ENCODE data around the gene JARID2.

Gene JARID2

GRCh38 chr6:15524861-15525401 lies 279.1 kb downstream of the JARID2 start:
- Histone ChIP-seq H2AFZ (ENCODE audit: low read length) (no peak overlapping the region), H2AK5ac (ENCODE audit: low read depth, low read length) (no peak overlapping the region), H2BK15ac (ENCODE audit: low read length) (no peak overlapping the region), H3K9ac (ENCODE audit: low read depth, low read length, poor library complexity) (no peak overlapping the region), H3K79me1 (ENCODE audit: low read depth, low read length) (no peaks in the 10 kb centered on the region), H3K27ac (replicated peaks; ENCODE audit: low read length) (no peak overlapping the region), H3K9me3 (replicated peaks in 1 of 2; ENCODE audit: control insufficient read depth in 2 of 2, insufficient read depth in 1 of 2, low read depth in 1 of 2, low read length in 2 of 2) (peaks cover 19 to 35% of the 10 kb centered on the region in 2 donors), H3K14ac (ENCODE audit: low read length) (no peak overlapping the region), H3K23ac (ENCODE audit: low read depth, low read length, poor library complexity) (no peak overlapping the region), H3K4ac (ENCODE audit: low read length) (no peak overlapping the region), H3K36me3 (replicated peaks in 1 of 2; ENCODE audit: control insufficient read depth in 2 of 2, insufficient read depth in 2 of 2, low read length in 2 of 2) (peaks cover 29 to 61% of the 10 kb centered on the region in 2 donors), H3K27me3 (ENCODE audit: control insufficient read depth in 3 of 3, insufficient read depth in 3 of 3, low read depth in 1 of 3, low read length in 3 of 3) (no peaks in the 10 kb centered on the region), H4K8ac (ENCODE audit: low read depth, low read length) (no peak overlapping the region), H3K4me2 (ENCODE audit: insufficient read depth, low read length, poor library complexity, severe bottlenecking) (no peak overlapping the region), H4K91ac (ENCODE audit: low read depth, low read length, poor library complexity) (no peak overlapping the region), H2BK12ac (ENCODE audit: low read length) (no peak overlapping the region), H3K4me1 (ENCODE audit: control insufficient read depth in 2 of 2, insufficient read depth in 1 of 2, low read depth in 1 of 2, low read length in 2 of 2) (no peaks in the 10 kb centered on the region), H3K4me3 (ENCODE audit: low read length in 2 of 2) (no peak overlapping the region), H2BK120ac (ENCODE audit: low read depth, low read length) (no peak overlapping the region), H3K18ac (ENCODE audit: low read length) (no peak overlapping the region), H2BK5ac (ENCODE audit: low read length) (no peak overlapping the region)
- no peak for DNase-seq (ENCODE audit: low spot score)
- WGBS, 2 donors (ENCODE audit: extremely low coverage in 2 of 2, insufficient read length in 2 of 2, insufficient replicate concordance in 1 of 2) = no CpG with 5 or more reads among the region's 14 CpGs

- no peak overlapping the region for H4K91ac ChIP-seq (ENCODE audit: low read depth, low read length, poor library complexity)
- no peak overlapping the region for H3K4me3 ChIP-seq (ENCODE audit: low read length in 2 of 2)
- no peak overlapping the region for H3K4me2 ChIP-seq (ENCODE audit: insufficient read depth, low read length, poor library complexity, severe bottlenecking)
- no peak overlapping the region for H3K23ac ChIP-seq (ENCODE audit: low read depth, low read length, poor library complexity)
- peaks cover 26 to 48% of the 10 kb centered on the region in 2 donors for H3K36me3 ChIP-seq (replicated peaks in 1 of 2; ENCODE audit: control insufficient read depth in 2 of 2, insufficient read depth in 2 of 2, low read length in 2 of 2)
- no peak for DNase-seq (ENCODE audit: low spot score)
- H2BK15ac ChIP-seq (ENCODE audit: low read length) = no peak overlapping the region
- no peak overlapping the region for H3K18ac ChIP-seq (ENCODE audit: low read length)
- no peaks in the 10 kb centered on the region for H3K79me1 ChIP-seq (ENCODE audit: low read depth, low read length)
- no peak overlapping the region for H2AFZ ChIP-seq (ENCODE audit: low read length)
- H3K27me3 ChIP-seq (ENCODE audit: control insufficient read depth in 3 of 3, insufficient read depth in 3 of 3, low read depth in 1 of 3, low read length in 3 of 3) = no peaks in the 10 kb centered on the region
- H2AK5ac ChIP-seq (ENCODE audit: low read depth, low read length) = no peak overlapping the region
- H2BK120ac ChIP-seq (ENCODE audit: low read depth, low read length) = no peak overlapping the region
- no peak overlapping the region for H4K8ac ChIP-seq (ENCODE audit: low read depth, low read length)
- no peak overlapping the region for H3K27ac ChIP-seq (replicated peaks; ENCODE audit: low read length)
- no peak overlapping the region for H3K4ac ChIP-seq (ENCODE audit: low read length)
- no peaks in the 10 kb centered on the region for H3K4me1 ChIP-seq (ENCODE audit: control insufficient read depth in 2 of 2, insufficient read depth in 1 of 2, low read depth in 1 of 2, low read length in 2 of 2)
- no peak overlapping the region for H2BK5ac ChIP-seq (ENCODE audit: low read length)
- WGBS, 2 donors (ENCODE audit: extremely low coverage in 2 of 2, insufficient read length in 2 of 2, insufficient replicate concordance in 1 of 2) = no CpG with 5 or more reads among the region's 13 CpGs
- no peak overlapping the region for H3K14ac ChIP-seq (ENCODE audit: low read length)
- H3K9me3 ChIP-seq (replicated peaks in 1 of 2; ENCODE audit: control insufficient read depth in 2 of 2, insufficient read depth in 1 of 2, low read depth in 1 of 2, low read length in 2 of 2) = peaks cover 19 to 35% of the 10 kb centered on the region in 2 donors
- no peak overlapping the region for H3K9ac ChIP-seq (ENCODE audit: low read depth, low read length, poor library complexity)
- H2BK12ac ChIP-seq (ENCODE audit: low read length) = no peak overlapping the region
Measured at GRCh38 chr6:15526212-15526701, 280.4 kb downstream of the JARID2 start.

GRCh38 chr6:15527838-15528617 lies 282.2 kb downstream of the JARID2 start:
- no peak overlapping the region for H2AFZ ChIP-seq (ENCODE audit: low read length)
- no peak overlapping the region for H3K23ac ChIP-seq (ENCODE audit: low read depth, low read length, poor library complexity)
- H3K14ac ChIP-seq (ENCODE audit: low read length) = no peak overlapping the region
- H3K4me2 ChIP-seq (ENCODE audit: insufficient read depth, low read length, poor library complexity, severe bottlenecking) = no peak overlapping the region
- H3K4me3 ChIP-seq (ENCODE audit: low read length in 2 of 2) = no peak overlapping the region
- H3K27me3 ChIP-seq (ENCODE audit: control insufficient read depth in 3 of 3, insufficient read depth in 3 of 3, low read depth in 1 of 3, low read length in 3 of 3) = no peaks in the 10 kb centered on the region
- H4K91ac ChIP-seq (ENCODE audit: low read depth, low read length, poor library complexity) = no peak overlapping the region
- no peak overlapping the region for H2BK12ac ChIP-seq (ENCODE audit: low read length)
- no peak overlapping the region for H2BK15ac ChIP-seq (ENCODE audit: low read length)
- no peaks in the 10 kb centered on the region for H3K79me1 ChIP-seq (ENCODE audit: low read depth, low read length)
- peaks cover 19 to 35% of the 10 kb centered on the region in 2 donors for H3K9me3 ChIP-seq (replicated peaks in 1 of 2; ENCODE audit: control insufficient read depth in 2 of 2, insufficient read depth in 1 of 2, low read depth in 1 of 2, low read length in 2 of 2)
- H3K27ac ChIP-seq (replicated peaks; ENCODE audit: low read length) = no peak overlapping the region
- no peak overlapping the region for H2BK5ac ChIP-seq (ENCODE audit: low read length)
- DNase-seq (ENCODE audit: low spot score) = no peak
- peaks cover 16 to 30% of the 10 kb centered on the region in 2 donors for H3K36me3 ChIP-seq (replicated peaks in 1 of 2; ENCODE audit: control insufficient read depth in 2 of 2, insufficient read depth in 2 of 2, low read length in 2 of 2)
- no peak overlapping the region for H3K9ac ChIP-seq (ENCODE audit: low read depth, low read length, poor library complexity)
- H4K8ac ChIP-seq (ENCODE audit: low read depth, low read length) = no peak overlapping the region
- no CpG with 5 or more reads among the region's 12 CpGs for WGBS, 2 donors (ENCODE audit: extremely low coverage in 2 of 2, insufficient read length in 2 of 2, insufficient replicate concordance in 1 of 2)
- no peak overlapping the region for H2BK120ac ChIP-seq (ENCODE audit: low read depth, low read length)
- no peak overlapping the region for H3K4ac ChIP-seq (ENCODE audit: low read length)
- no peak overlapping the region for H2AK5ac ChIP-seq (ENCODE audit: low read depth, low read length)
- H3K4me1 ChIP-seq (ENCODE audit: control insufficient read depth in 2 of 2, insufficient read depth in 1 of 2, low read depth in 1 of 2, low read length in 2 of 2) = no peaks in the 10 kb centered on the region
- H3K18ac ChIP-seq (ENCODE audit: low read length) = no peak overlapping the region

GRCh38 chr6:15528870-15529269 lies 283.0 kb downstream of the JARID2 start:
- no peak overlapping the region for H2BK5ac ChIP-seq (ENCODE audit: low read length)
- H3K4me2 ChIP-seq (ENCODE audit: insufficient read depth, low read length, poor library complexity, severe bottlenecking) = no peak overlapping the region
- no peak overlapping the region for H3K27ac ChIP-seq (replicated peaks; ENCODE audit: low read length)
- no peaks in the 10 kb centered on the region for H3K4me1 ChIP-seq (ENCODE audit: control insufficient read depth in 2 of 2, insufficient read depth in 1 of 2, low read depth in 1 of 2, low read length in 2 of 2)
- peaks cover 10 to 21% of the 10 kb centered on the region in 2 donors for H3K36me3 ChIP-seq (replicated peaks in 1 of 2; ENCODE audit: control insufficient read depth in 2 of 2, insufficient read depth in 2 of 2, low read length in 2 of 2)
- H2AK5ac ChIP-seq (ENCODE audit: low read depth, low read length) = no peak overlapping the region
- no peak overlapping the region for H3K4ac ChIP-seq (ENCODE audit: low read length)
- no peak overlapping the region for H3K14ac ChIP-seq (ENCODE audit: low read length)
- no peak overlapping the region for H2BK120ac ChIP-seq (ENCODE audit: low read depth, low read length)
- no peaks in the 10 kb centered on the region for H3K79me1 ChIP-seq (ENCODE audit: low read depth, low read length)
- no peaks in the 10 kb centered on the region for H3K27me3 ChIP-seq (ENCODE audit: control insufficient read depth in 3 of 3, insufficient read depth in 3 of 3, low read depth in 1 of 3, low read length in 3 of 3)
- H4K91ac ChIP-seq (ENCODE audit: low read depth, low read length, poor library complexity) = no peak overlapping the region
- H3K9ac ChIP-seq (ENCODE audit: low read depth, low read length, poor library complexity) = no peak overlapping the region
- no peak overlapping the region for H3K18ac ChIP-seq (ENCODE audit: low read length)
- H3K9me3 ChIP-seq (replicated peaks in 1 of 2; ENCODE audit: control insufficient read depth in 2 of 2, insufficient read depth in 1 of 2, low read depth in 1 of 2, low read length in 2 of 2) = peaks cover 14 to 33% of the 10 kb centered on the region in 2 donors
- DNase-seq (ENCODE audit: low spot score) = no peak
- WGBS, 2 donors (ENCODE audit: extremely low coverage in 2 of 2, insufficient read length in 2 of 2, insufficient replicate concordance in 1 of 2) = no CpG with 5 or more reads among the region's 9 CpGs
- no peak overlapping the region for H2BK12ac ChIP-seq (ENCODE audit: low read length)
- no peak overlapping the region for H2BK15ac ChIP-seq (ENCODE audit: low read length)
- no peak overlapping the region for H3K23ac ChIP-seq (ENCODE audit: low read depth, low read length, poor library complexity)
- H2AFZ ChIP-seq (ENCODE audit: low read length) = no peak overlapping the region
- H3K4me3 ChIP-seq (ENCODE audit: low read length in 2 of 2) = no peak overlapping the region
- H4K8ac ChIP-seq (ENCODE audit: low read depth, low read length) = no peak overlapping the region

Measured in neuronal stem cell (in vitro differentiated cells).